Measurements from ENCODE around the gene PTCD2.
"Not testable (repeated sequence)": the region's sequence is repeated elsewhere in the genome, so short reads cannot be mapped to it uniquely, and the experiment has no call there.

PTCD2 gene

DNA sequence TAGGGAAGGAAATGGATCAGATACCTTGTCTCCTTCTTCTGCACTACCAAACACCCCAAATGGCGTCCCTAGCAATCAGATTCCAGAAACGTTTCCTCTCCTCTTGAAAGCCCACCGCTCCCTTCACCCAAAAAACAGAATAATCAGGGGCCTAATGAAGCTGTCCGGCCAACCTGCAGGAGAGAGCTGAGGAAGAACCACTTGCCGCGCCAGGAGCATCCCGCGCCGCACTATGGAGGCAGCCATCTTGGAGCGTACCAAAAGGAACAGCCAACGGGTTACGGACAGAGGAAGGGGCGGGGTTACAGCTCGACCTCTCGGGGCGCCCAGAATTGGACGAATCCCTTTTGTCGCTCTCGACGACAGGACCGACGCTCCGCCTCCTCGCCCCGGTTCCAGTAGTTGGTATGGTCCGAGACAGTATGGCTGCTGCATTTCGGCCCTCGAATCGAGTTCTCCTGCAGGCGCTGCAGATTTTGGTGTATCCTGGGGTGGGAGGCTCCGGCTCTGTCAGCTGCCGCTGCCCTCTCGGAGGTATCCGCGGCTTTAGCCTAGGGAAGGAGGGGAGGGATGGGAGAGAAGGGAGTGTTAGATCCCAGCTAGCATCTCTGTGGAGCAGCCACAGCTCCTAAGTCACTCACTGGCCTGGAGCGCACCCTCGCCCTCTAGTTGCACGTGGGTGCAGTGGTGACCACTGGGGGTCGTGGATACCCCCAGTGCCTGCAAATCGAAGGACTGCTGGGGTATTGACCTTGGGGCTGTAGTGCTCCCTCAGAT lies at the start of gene PTCD2, which contains the start of gene MRPS27:
Gene PTCD2 (plus strand): TSS at position 398 of the 777 bp plus-strand sequence. CDS start 10 bp downstream, at position 408.
Gene MRPS27 (minus strand): TSS at position 265 of the 777 bp plus-strand sequence. CDS start 19 bp downstream, at position 246.
- DNase-seq, result peak; percentile 100

- no peak for DNase-seq
Measured at GRCh38 chr5:72271702-72272101, 48.5 kb upstream of the PTCD2 start.

DNA sequence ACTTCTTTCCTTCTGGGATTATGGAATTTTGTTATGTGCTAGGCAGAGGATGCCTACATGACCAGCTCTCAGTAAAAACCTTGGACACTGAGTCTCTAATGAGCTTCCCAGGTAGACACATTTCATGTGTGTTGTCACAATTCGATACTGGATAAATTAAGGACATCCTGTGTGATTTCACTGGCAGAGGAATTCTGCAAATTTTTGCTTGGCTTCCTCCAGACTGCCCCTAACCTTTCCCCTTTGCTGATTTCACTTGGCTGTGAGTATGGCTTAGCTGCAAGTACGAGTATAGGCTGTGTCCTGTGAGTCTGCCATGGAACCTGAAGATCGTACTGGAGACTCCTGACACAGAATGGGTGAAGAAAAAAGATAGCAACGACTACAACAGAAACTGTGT lies 47.8 kb upstream of the PTCD2 start:
- DNase-seq, result no peak

GRCh38 chr5:72273547-72273946 lies 46.6 kb upstream of the PTCD2 start:
- no peak for DNase-seq

DNA sequence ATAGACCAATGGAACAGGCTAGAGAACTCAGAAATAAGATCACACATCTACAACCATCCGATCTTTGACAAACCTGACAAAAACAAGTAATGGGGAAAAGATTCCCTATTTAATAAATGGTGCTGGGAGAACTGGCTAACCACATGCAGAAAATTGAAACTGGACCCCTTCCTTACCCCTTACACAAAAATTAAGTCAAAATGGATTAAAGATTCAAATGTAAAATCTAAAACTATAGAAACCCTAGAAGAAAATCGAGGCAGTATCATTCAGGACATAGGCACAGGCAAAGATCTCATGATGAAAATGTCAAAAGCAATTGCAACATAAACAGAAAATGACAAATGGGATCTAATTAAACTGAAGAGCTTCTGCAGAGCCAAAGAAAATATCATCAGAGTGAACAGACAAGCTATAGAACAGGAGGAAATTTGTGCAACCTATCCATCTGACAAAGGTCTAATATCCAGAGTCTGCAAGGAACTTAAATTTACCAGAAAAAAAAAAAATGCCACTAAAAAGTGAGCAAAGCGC lies 43.9 kb upstream of the PTCD2 start:
- no peak for DNase-seq

DNA sequence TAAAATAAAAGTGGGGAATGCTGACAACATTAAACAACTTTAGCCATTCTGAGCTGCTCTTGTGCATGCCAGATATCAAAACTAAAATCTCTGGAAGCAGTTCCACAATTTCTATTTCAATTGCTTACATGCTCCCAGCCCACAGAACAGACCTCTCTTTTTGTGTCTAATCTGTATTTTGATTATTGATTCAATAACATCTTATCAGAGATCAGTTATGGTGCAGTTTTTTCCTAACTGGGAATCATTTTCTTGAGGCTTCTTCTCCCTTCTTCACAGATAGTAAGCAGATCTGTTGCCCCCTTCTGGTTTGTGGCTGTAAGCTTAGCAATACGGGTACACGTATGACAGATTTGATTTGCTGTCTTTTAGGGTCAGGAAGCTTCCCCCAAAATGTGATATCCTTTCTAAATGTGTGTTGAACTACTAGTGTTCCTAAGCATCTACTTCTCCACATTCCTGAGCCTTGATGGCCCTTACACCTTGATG lies 39.5 kb upstream of the PTCD2 start:
- peak; percentile 65 for DNase-seq

DNA sequence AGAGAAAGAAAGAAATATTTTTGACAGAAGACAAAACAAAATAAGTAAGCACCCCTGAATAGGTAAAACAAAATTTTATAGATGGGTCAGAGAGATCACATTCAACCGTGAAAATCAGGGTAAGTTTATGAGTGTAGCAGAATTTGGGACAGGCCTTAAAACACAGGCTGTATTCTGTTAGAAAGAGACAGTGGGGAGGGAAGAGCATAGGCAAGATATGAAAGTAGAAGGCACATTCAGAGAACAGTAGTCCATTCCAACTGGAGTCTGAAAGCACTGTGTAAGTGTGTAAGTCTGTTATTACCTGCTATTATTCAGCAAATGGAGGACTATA lies 38.8 kb upstream of the PTCD2 start:
- DNase-seq, result no peak

DNA sequence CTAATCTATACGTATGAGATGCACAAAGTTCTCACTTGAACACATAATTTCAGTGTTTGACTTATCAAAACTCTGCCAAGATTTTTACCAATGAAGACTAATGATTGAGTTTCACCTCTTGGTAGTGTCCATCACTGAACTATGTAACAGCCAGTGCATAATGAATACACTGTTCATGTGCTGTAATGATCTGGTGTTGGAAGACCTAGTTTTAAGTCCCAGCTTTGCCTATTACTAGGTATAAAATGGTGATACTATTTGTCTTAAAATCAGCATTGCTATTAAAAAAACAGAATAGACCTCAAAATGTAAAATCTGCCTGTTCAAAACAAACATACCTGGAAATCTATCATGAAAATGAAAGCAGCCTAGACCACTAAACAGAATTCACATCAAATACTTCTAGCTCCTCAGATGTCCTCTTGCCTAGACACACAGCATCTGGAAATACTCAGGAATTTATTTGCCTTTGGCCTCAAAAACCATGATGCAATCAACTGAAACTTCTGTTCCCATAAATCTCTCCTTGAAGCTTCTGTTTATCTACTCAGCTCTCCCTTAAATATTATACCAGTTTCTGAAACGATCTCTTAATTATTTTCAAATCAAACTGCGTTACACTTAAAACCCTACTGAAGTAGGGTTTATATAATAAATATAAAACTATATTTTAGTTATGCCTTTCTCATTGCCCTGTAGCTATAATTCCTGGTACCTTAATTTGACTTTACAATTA lies 38.2 kb upstream of the PTCD2 start:
- DNase-seq, result no peak

DNA sequence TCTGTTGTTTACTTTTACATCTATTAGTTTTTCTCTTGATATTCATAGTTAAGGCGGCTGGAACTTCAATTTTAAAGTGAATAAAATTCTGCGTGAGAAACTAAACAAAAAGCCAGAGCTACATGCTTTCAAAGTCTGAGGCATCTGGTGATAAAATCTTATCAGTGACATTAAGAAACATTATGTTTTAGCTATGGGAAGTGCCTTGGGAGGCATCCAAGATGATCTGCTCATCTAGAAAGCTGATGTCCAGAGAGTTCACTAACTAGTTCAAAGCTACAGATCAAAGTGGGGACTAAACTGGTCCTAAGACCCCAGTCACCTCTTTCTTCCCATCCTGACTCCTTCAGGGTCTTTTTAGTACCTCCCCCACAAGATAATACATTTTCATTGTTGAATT lies 37.3 kb upstream of the PTCD2 start:
- DNase-seq, result peak; percentile 26

- no peak for DNase-seq
Measured at GRCh38 chr5:72283358-72283757, 36.8 kb upstream of the PTCD2 start.

DNA sequence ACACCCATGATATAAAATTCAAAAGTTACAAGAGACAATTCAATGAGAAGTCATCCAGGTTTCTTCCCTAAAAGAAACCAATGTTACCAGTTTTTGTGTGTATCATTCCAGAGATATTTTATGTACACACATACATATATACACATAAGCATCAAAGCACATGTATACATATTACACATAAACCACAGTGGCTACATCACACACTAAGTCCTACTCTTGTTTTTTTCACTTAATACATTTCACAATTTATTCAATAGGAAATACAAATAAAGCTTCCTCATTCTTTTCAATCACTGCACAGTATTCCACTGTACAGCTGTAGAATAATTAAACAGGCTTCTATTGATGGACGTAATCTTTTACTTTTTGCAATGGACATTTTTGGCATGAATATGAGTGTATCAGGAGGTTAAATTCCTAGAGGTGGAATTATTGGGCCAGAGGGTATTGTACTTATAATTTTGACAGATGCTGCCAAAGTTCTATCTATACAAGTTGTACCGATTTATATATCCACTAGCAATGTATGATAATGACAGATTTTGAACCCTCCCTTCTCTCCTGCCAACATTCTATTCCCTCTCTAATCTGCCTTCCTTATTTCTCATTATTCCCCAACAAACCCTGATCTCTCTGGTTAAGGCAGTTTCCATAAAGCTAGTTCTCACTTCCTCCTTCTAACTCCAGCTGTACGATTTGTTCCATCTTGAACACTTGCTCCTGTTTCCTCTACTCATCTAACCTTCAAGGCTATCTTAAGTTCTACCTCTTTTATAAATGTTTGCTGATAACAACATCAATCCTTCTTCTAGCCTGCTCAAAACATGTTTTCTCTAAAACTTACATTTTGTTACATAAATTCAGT lies 35.4 kb upstream of the PTCD2 start:
- no peak for DNase-seq

GRCh38 chr5:72285424-72285821 lies 34.8 kb upstream of the PTCD2 start:
- DNase-seq, result no peak

- DNase-seq, result no peak
Measured at GRCh38 chr5:72286798-72287197, 33.4 kb upstream of the PTCD2 start.

DNA sequence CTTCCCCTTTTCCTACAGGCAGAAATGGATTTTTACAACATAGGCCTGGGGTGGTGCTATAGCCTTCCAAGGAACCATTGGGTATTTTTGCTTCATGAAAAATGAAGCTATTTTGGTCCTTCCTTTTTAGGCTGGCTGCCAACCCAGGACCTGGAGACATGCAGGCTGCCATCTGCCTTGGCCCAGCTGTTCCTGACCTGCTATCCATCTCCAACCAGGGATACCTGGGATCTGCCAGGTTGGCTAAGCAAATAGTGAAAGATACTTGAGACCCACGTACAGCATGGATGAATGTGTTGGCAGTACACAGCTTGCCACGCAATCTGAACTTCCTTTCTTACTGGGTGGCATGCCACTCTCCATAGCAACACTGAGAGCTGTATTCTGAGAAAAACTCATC lies 31.2 kb upstream of the PTCD2 start:
- no peak for DNase-seq

GRCh38 chr5:72290356-72291133 lies 29.6 kb upstream of the PTCD2 start:
- no peak for DNase-seq

DNA sequence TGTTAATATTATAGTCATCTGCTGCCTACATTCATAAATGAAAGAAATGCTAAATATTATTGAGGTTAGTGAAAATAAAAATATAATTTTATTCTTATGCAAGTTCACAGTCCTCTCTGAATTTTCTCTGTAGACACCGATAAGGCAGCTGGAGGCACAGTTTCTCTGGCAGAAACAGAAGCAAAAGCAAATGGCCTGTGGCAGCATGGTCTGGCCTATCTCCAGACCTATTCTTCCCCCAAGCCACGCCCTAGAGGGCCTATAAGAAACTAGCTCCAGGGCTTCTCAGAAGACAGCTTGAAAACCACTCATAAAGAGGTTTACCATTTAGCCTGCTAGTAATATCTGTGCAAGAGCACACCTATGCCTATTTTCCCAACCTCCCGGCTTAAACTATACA lies 28.6 kb upstream of the PTCD2 start:
- DNase-seq, result peak; percentile 82

GRCh38 chr5:72292411-72292810 lies 27.8 kb upstream of the PTCD2 start:
- no peak for DNase-seq

GRCh38 chr5:72293495-72294055 lies 26.6 kb upstream of the PTCD2 start:
- DNase-seq, result no peak

GRCh38 chr5:72294473-72294872 lies 25.7 kb upstream of the PTCD2 start:
- DNase-seq, result no peak

GRCh38 chr5:72295539-72295938 lies 24.6 kb upstream of the PTCD2 start:
- DNase-seq, result no peak

GRCh38 chr5:72296256-72296655 lies 23.9 kb upstream of the PTCD2 start:
- DNase-seq, result no peak

GRCh38 chr5:72298136-72298535 lies 22.0 kb upstream of the PTCD2 start:
- not testable (repeated sequence) for DNase-seq
